Measurements from ENCODE around the gene GKN2.

Gene GKN2

GRCh38 chr2:68909793-68910674 is 42.7 kb downstream of the GKN2 start:
- peak; percentile 99 for TF ChIP-seq CTCF (IDR thresholded peaks at IDR 0.05; ENCODE audit: low read length, missing control alignments)
- H3K4me3 ChIP-seq (replicated peaks; ENCODE audit: low read depth, low read length) = no peak overlapping the region
- DNase-seq (ENCODE audit: low read depth) = peak; percentile 88

GRCh38 chr2:68908392-68908970 is 44.2 kb downstream of the GKN2 start:
- no peak for TF ChIP-seq CTCF (IDR thresholded peaks at IDR 0.05; ENCODE audit: low read length, missing control alignments)
- peak; percentile 85 for DNase-seq (ENCODE audit: low read depth)
- no peak overlapping the region for H3K4me3 ChIP-seq (replicated peaks; ENCODE audit: low read depth, low read length)

DNA sequence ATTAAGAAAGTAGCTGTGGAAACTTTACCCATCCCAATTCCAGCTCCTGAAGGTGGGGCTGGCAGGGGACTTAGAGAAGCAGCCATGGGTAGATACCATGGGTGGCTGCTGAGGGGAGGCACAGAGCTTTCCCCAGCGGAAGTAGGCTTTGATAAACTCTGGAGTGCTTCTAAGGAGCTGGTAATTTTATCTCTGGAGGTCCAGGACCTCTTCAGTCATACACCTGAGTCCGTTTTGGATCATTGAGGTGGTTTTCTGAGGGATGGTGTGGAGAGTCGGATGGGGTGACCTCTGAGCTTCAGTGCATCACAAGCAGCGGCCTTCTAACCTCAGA is 44.8 kb downstream of the GKN2 start:
- H3K4me3 ChIP-seq (replicated peaks; ENCODE audit: low read depth, low read length) = no peak overlapping the region
- no peak for TF ChIP-seq CTCF (IDR thresholded peaks at IDR 0.05; ENCODE audit: low read length, missing control alignments)

GRCh38 chr2:68907232-68907919 is 45.3 kb downstream of the GKN2 start:
- no peak for TF ChIP-seq CTCF (IDR thresholded peaks at IDR 0.05; ENCODE audit: low read length, missing control alignments)
- H3K4me3 ChIP-seq (replicated peaks; ENCODE audit: low read depth, low read length) = no peak overlapping the region
- DNase-seq (ENCODE audit: low read depth) = no peak

More for the DNA sequence above, 44.8 kb downstream of the GKN2 start:
- no peak for DNase-seq (ENCODE audit: low read depth)

GRCh38 chr2:68906716-68907115 is 46.0 kb downstream of the GKN2 start:
- no peak for TF ChIP-seq CTCF (IDR thresholded peaks at IDR 0.05; ENCODE audit: low read length, missing control alignments)
- H3K4me3 ChIP-seq (replicated peaks; ENCODE audit: low read depth, low read length) = no peak overlapping the region
- DNase-seq (ENCODE audit: low read depth) = no peak

DNA sequence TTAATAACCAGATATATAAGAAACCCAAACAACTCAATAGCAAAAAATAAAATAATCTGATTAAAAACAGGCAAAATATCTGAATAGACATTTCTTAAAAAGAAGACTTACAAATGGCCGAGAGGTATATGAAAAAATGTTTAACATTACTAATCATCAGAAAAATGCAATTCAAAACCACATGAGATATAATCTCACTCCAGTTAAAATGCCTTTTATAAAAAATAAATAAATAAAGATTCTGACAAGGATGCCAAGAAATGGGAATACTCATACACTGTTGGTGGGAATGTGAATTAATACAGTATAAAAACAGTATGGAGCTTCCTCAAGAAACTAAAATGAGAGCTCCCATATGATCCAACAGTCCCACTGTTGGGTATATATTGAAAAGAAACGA is 47.6 kb downstream of the GKN2 start:
- TF ChIP-seq CTCF (IDR thresholded peaks at IDR 0.05; ENCODE audit: low read length, missing control alignments) = no peak
- no peak overlapping the region for H3K4me3 ChIP-seq (replicated peaks; ENCODE audit: low read depth, low read length)
- DNase-seq (ENCODE audit: low read depth) = peak; percentile 13

Measured in fibroblast of pulmonary artery (primary cell).